ENCODE measurements around the gene MGAT5B. TPM values are rescaled to one million over a fixed set of nuclear protein-coding genes. Genes with fewer than 3 reads are reported as not detected.

Gene MGAT5B
- total RNA-seq, 1 donor from 2014 or later, result 0.20 TPM

DNA sequence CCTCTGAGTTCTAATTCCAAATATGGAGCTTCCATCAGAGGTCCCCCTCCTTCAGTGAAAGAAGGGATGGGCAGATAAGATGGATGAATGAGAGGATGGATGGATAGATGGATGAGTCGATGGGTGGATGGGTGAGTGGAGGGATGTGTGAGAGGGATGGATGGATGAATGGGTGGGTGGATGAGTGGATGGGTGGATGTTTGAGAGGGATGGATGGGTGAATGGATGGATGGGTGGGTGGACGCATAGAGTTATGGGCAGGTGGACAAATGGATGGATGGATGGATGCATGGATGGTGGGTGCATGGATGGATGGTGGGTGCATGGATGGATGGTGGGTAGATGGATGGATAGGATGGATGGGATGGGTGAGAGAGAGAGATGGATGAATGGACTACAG is 69.0 kb downstream of the MGAT5B start:
- Mint-ChIP-seq H3K36me3 (ENCODE audit: low read depth) (no peaks in the 10 kb centered on the region), H3K27me3 (ENCODE audit: low read depth) (peaks cover 14% of the 10 kb centered on the region), H3K4me1 (ENCODE audit: low read depth) (peaks cover 13% of the 10 kb centered on the region), H3K9me3 (ENCODE audit: low read depth) (no peaks in the 10 kb centered on the region), H3K4me3 (ENCODE audit: unreplicated experiment) (no peak overlapping the region), H3K27ac (ENCODE audit: unreplicated experiment) (no peak overlapping the region)
- TF ChIP-seq, protein P1, sequence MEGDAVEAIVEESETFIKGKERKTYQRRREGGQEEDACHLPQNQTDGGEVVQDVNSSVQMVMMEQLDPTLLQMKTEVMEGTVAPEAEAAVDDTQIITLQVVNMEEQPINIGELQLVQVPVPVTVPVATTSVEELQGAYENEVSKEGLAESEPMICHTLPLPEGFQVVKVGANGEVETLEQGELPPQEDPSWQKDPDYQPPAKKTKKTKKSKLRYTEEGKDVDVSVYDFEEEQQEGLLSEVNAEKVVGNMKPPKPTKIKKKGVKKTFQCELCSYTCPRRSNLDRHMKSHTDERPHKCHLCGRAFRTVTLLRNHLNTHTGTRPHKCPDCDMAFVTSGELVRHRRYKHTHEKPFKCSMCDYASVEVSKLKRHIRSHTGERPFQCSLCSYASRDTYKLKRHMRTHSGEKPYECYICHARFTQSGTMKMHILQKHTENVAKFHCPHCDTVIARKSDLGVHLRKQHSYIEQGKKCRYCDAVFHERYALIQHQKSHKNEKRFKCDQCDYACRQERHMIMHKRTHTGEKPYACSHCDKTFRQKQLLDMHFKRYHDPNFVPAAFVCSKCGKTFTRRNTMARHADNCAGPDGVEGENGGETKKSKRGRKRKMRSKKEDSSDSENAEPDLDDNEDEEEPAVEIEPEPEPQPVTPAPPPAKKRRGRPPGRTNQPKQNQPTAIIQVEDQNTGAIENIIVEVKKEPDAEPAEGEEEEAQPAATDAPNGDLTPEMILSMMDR (IDR thresholded peaks at IDR 0.05), result no peak
- DNase-seq (ENCODE audit: low spot score), result no peak

DNA sequence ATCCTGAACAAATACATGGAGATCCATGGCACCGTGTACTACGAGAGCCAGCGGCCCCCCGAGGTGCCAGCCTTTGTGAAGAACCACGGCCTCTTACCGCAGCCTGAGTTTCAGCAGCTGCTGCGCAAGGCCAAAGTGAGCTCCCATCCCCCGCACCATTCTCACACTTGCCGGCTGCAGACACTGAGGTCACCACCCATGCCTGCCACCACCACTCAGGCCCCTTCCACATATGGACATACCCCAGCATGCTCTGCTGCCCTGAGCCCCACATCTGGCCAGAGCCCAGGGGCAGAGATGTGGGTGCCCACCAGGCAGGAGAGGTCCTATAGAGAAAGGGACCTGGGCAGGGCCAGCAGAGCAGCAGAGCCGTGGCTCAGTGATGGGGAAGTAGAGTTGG is 69.8 kb downstream of the MGAT5B start:
- DNase-seq (ENCODE audit: low spot score), result no peak
- Mint-ChIP-seq H3K4me1 (ENCODE audit: low read depth) (peaks cover 13% of the 10 kb centered on the region), H3K27me3 (ENCODE audit: low read depth) (peaks cover 14% of the 10 kb centered on the region), H3K27ac (ENCODE audit: unreplicated experiment) (no peak overlapping the region), H3K9me3 (ENCODE audit: low read depth) (no peaks in the 10 kb centered on the region), H3K36me3 (ENCODE audit: low read depth) (no peaks in the 10 kb centered on the region), H3K4me3 (ENCODE audit: unreplicated experiment) (no peak overlapping the region)
- TF ChIP-seq, protein P1 (IDR thresholded peaks at IDR 0.05), result no peak

DNA sequence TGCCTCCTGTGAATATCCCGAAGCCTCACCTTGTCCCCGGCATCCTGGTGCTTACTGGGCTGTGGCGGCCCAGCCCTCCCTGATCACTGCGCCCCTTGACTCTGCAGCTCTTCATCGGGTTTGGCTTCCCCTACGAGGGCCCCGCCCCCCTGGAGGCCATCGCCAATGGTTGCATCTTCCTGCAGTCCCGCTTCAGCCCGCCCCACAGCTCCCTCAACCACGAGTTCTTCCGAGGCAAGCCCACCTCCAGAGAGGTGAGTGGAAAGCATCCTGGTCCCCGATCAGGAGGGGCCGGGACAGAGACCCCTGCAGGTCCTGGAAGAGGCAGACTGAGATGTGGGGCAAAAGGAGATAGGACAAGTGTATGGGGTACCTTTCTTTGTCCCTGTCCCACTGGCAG is 72.1 kb downstream of the MGAT5B start:
- no peaks in the 10 kb centered on the region for H3K36me3 Mint-ChIP-seq (ENCODE audit: low read depth)
- H3K4me1 Mint-ChIP-seq (ENCODE audit: low read depth), result peaks cover 2% of the 10 kb centered on the region
- peaks cover 1% of the 10 kb centered on the region for H3K27me3 Mint-ChIP-seq (ENCODE audit: low read depth)
- H3K4me3 Mint-ChIP-seq (ENCODE audit: unreplicated experiment), result no peak overlapping the region
- H3K9me3 Mint-ChIP-seq (ENCODE audit: low read depth), result no peaks in the 10 kb centered on the region
- DNase-seq (ENCODE audit: low spot score), result no peak
- no peak overlapping the region for H3K27ac Mint-ChIP-seq (ENCODE audit: unreplicated experiment)
- TF ChIP-seq, protein P1 (IDR thresholded peaks at IDR 0.05), result no peak

DNA sequence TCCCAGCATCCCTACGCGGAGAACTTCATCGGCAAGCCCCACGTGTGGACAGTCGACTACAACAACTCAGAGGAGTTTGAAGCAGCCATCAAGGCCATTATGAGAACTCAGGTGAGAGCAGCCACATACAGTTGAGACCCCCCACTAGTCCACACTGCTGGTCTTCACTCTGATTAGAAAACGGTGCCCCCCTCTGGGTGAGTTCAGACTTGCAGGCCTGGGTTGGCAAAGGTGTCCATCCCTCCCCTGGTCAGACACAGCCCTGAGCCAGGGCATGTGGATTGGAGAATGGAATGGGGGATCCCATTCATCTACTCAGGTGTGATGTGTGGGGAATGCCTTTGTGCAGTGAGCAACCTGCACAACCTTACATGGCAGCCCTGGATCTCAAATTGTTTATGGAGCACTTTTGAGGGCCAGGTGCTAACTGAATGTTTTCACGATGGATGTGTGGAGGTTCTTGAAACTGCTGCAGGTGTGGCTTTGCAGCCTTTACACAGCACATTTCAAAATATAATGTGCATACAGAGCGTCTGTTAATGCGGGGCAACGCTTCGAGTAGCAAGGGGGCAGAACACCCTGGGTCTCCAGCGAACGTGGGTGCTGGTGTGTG is 72.6 kb downstream of the MGAT5B start:
- Mint-ChIP-seq H3K9me3 (ENCODE audit: low read depth) (no peaks in the 10 kb centered on the region), H3K4me3 (ENCODE audit: unreplicated experiment) (no peak overlapping the region), H3K36me3 (ENCODE audit: low read depth) (no peaks in the 10 kb centered on the region), H3K4me1 (ENCODE audit: low read depth) (no peaks in the 10 kb centered on the region), H3K27me3 (ENCODE audit: low read depth) (peaks cover 1% of the 10 kb centered on the region), H3K27ac (ENCODE audit: unreplicated experiment) (no peak overlapping the region)
- TF ChIP-seq, protein P1 (IDR thresholded peaks at IDR 0.05), result peak; percentile 26
- no peak for DNase-seq (ENCODE audit: low spot score)

DNA sequence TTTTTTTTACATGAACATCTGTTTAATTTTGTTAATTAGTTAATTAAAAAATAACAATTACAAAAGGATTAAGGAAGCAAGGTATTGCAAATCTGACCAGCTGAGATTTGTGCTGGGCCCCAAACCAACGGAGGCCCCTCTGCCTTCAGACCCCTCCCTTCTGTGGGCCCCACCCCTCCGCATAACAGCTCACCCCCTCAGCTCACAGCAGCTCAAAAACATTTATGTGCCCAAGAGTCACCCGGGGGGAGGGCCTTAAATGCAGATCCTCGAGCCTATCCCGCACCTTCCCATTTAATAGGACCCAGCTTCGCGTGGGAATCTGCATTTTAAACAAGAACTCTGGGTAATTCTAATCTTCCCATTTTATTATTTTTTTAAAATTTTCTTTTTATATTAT is 75.0 kb downstream of the MGAT5B start:
- H3K36me3 Mint-ChIP-seq (ENCODE audit: low read depth), result no peaks in the 10 kb centered on the region
- H3K27ac Mint-ChIP-seq (ENCODE audit: unreplicated experiment), result no peak overlapping the region
- no peaks in the 10 kb centered on the region for H3K4me1 Mint-ChIP-seq (ENCODE audit: low read depth)
- H3K4me3 Mint-ChIP-seq (ENCODE audit: unreplicated experiment), result no peak overlapping the region
- no peaks in the 10 kb centered on the region for H3K27me3 Mint-ChIP-seq (ENCODE audit: low read depth)
- DNase-seq (ENCODE audit: low spot score), result no peak
- TF ChIP-seq, protein P1 (IDR thresholded peaks at IDR 0.05), result no peak
- no peaks in the 10 kb centered on the region for H3K9me3 Mint-ChIP-seq (ENCODE audit: low read depth)

Data from chondrocyte (in vitro differentiated cells).